ENCODE results near the gene EXT2.

EXT2 gene

DNA sequence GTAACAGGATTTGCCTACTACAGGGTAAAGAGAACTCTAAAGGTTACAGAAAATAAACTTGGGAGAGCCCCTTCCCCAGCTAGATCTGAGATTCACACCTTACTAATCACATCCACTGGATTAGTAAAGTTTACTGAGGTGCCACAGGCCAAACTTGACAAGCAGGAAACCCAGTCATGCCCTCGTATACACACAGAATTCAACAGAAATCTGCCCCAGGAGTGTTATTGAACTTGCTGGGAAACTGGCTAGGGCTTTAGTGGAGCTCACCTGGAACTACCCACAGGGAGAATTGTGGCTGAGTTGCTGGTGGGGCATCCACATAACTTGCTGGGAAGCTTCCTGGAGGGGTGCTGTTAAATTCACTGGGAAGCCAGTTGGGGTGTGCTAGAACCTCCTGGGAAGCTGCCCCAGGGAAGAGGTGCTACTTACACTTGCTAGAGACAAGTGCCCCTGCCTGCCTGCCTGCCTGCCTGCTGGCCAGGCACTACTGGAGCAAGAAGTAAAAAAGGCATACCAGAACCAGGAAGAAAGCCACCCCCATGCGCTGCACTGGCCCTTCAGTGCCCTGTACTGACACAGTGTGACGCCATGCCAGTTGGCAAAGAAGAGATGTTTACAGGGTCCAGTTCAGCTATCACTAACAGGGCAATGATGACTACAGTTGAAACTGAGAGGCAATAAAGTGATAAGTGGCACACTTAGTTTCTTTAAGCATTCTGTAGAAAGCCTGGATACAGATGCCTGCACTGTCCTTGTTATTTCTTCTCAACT is 108.0 kb downstream of the EXT2 start:
- DNase-seq (ENCODE audit: low read depth in 2 of 2) = no peak

DNA sequence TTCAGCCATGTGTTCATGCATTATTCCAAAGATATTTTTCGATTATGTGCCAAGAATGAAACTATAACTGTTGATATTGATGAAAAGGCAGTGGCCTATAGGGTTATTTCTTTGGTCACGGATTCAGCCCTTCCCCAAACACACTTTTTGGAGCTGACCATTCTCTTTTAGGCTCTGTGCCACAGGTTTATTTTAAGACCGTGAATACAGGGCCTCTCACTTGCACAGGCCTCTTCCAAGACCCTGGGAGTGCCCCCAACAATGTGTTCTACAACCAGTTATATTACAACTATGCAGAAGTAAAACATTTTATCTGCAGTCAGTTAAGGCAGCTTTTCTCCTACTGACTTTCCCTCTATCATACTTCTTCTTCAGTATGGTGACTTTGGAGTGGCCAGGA is 109.9 kb downstream of the EXT2 start:
- no peak for DNase-seq (ENCODE audit: low read depth in 2 of 2)

DNA sequence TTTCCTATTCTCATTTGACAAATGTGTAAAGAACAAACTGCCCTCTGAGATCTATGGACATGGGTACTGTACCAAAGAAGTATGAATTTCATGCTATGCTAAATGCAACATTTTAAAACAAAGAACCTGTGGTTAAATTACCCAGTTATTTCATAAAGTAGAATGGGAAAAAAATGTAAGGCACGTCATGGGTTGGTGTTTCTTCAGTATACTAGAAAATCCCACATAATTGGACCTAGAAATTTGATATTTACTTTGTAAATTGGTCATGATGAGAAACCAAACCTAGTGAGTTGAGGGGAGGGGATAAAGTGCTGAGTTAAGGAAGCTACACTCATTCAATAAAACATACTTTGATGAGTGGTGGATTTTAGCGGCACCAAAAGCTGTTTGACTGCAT is 110.4 kb downstream of the EXT2 start:
- DNase-seq (ENCODE audit: low read depth in 2 of 2) = no peak

DNA sequence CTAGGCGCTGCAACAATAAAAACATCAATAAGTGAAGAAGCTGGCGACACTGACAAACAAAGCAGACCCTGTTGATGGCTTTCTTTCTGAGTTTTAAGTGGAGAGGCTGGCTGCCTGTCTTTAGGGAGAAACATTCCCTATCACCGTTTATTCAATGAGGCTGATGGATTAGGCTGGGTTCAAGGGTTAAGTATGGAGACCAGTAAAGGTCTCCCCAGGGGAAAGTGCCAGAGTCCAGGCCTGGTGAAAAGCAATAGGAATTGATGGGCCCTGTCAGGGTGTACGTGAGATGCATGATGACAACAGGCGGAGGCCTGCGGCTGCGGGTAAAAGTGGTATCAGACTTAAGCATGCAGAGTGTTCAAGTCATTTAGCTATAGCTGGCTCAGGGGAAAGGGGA is 111.8 kb downstream of the EXT2 start:
- no peak for DNase-seq (ENCODE audit: low read depth in 2 of 2)

DNA sequence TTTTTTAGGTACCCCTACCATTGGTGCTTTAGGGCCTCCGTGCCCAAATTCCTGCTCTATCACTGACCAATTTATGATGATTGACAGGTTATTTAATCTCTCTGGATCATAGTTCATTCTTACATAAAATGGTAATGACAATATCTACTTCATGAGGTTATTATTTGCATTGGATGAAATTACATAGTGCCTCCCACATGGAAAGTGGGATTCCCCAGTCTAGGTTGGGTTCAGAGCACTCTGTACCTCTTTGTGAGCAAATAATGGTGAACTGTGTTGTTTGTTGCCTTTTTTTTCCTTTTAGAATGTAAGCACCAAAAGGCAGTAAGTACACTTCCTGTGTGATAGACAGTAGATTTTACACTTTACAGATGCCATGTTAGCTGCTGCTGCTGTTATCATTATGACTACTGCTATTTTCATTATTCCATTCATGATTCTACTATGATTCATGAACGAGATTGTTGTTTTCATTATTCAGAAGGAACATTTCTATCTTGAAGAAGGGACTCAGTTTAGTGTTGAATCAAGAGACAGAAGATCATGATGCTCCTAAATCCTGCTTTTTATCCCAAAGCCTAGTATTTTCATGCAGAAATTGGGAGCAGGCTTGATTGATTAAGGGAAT is 113.6 kb downstream of the EXT2 start:
- no peak for DNase-seq (ENCODE audit: low read depth in 2 of 2)

DNA sequence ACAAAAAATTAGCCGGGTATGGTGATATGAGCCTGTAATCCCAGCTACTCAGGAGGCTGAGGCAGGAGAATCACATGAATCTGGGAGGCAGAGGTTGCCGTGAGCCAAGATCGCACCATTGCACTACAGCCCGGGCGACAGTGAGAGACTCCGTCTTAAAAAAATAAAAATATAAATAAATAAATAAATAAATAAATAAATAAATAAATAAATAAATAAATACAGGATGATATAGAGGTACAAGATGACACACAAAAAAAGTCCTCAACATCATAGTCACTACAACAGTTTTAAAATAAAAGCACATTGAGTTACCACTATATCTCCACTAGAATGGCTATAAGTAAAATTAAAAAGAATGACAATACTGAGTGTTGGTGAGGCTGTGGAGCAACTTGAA is 116.7 kb downstream of the EXT2 start:
- DNase-seq (ENCODE audit: low read depth in 2 of 2) = no peak

DNA sequence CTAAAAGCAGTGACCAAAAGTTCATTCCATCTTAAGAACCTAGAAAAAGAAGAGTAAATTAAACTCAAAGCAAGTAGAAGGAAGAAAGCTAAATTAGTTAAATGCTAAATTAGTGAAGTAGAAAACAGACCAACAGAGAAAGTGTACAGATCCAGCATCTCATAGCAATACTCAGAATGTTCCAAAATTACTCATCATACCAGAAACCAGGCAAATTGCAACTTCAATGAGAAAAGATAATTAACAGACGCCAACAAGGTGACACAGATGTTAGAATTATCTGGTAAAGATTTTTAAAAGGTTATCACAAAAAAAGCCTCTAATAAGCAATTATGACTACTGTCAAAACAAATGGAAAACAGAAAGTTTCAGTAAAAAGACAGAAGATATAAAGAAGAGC is 117.7 kb downstream of the EXT2 start:
- no peak for DNase-seq (ENCODE audit: low read depth in 2 of 2)

DNA sequence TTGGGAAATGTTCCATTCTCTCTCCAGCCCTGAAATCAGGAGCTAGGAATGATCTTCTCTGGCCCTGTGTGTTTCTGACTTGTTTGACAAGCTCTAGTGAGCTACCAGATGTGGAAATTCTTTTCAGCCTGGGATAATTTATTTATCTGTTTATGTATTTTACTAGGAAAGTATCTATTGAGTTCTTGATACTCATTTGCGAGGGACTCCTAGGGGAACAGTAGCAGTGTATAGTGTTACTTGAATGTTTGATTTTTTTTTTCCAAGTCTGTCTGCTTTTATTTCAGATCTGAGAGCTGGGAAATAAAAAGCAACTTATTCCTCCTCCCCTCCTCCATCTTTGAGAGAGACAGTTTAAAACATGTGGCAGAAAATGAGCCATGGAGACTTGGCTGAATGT is 122.0 kb downstream of the EXT2 start:
- no peak for DNase-seq (ENCODE audit: low read depth in 2 of 2)

DNA sequence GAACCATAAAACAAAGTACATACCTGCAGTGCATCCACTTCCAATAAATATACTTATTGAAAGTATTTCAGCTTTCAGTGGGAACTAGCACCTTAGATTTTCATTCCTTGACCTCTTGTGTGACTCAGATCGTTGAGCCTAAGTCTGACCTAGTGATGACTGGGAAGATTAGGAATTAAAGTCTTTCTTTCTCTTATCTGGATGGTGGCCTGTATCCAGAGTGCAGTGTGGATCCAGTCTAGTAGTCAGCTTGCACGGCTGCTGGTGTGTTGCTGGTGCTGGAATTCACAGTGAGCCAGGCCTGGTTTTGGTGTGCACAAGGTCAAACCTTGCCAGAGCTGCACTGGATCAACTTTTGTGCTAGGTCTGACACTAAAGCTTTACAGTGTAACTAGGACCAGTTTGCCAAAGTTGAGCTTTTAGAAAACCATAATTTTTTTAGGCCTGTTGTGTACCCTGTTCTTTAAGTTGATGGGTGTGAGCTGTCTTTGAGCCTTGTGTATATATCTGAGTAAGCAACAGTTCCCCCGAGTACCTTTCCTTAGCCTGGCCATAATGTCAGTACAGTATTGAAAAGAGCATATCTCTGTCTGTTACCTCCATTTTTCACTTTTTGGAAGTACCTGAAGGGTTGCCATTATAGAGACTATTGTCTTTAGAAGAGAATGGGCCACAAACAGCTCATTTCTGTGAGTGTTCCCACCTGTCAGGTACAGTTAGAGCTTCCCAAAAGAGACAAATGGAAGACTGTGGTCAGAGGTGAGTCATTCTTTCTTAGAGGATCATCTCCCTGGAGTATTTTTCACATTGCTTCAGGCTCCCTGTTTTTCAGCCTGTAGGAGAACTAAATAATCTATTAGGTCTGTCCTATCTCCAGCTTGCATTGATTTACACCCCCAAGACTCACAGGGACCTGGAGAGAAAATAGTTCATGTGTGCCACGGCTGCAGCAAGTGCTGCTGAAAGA is 124.6 kb downstream of the EXT2 start:
- DNase-seq (ENCODE audit: low read depth in 2 of 2) = no peak

DNA sequence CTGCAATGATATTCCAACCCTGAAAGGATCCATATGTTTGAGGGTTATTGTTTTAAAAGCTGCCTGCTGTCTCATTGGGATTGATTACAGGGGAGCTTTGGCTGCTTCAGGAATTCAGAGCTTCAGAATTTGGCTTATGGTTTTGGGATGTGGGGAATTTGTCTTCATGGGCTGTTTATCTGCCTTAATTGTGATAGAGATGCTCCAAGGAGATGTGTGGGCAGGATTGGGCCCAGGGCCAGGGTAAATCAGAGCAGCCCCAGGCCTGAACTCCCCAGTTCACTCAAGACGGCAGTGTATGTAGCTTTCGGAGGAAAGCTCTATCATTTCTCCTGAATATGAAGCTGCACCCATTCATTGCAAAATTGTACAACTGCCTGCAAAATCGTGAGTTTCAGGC is 126.0 kb downstream of the EXT2 start:
- no peak for DNase-seq (ENCODE audit: low read depth in 2 of 2)

DNA sequence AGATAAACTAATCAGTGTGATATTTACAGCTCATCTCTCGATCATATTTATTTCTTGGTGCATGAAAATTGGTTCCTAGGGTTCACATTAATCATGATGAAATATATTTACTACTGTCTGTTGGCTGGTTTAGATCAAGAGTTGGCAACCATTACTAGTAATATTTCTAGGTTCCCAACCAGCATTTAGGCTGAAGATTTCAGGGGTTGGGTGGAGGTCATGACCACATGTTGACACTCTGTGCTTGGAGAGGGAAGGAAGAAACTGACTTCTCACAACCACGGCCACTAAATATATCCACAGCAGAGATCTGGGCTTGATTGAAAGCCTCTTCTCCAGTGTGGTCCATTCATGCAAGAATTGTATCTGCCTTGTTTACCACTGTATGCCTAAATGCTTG is 126.5 kb downstream of the EXT2 start:
- DNase-seq (ENCODE audit: low read depth in 2 of 2) = no peak

DNA sequence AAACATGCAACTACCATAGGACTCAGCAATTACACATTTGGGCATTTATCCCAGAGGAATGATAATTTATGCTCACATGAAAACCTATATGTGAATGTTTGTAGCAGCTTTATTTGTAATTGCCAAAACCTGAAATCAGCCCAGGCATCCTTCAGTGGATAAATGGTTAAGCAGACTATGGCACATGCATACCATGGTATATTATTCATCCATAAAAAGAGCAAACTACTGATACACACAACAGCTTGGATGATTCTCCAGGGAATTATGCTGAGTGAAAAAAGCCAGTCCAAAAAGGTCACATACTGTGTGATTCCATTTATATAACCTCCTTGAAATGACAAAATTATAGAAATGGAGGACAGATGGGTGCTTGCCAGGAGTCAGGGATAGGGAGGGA is 127.8 kb downstream of the EXT2 start:
- no peak for DNase-seq (ENCODE audit: low read depth in 2 of 2)

DNA sequence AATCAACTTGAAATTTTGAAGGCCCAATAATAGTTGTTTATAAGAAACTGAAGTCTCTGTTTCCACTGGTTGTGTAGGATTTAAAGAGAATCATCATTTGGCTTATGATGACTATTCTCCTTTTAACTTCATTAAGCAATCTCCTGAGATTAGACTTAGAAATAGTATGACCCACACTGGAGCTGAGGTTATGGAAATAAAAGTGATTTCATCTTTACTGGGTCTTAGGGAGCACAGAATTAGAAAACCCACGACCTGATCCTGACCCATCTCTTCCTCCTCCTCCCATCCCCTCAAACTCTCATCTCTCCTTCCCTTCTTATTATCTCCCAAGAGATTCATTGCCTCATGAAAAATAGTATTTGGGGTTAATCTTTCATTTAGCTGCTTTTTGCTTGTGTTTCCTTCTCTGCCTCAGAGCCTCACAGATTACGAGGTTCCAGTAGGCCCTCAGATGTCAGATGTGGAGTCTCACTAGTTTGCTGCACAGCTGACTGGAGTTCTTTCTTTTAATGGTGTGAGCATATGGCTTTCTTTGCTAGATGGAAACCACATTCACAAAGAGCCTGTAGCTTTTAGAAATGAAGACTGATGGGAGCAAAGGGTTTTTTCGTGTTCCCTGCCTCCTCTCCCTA is 129.5 kb downstream of the EXT2 start:
- no peak for DNase-seq (ENCODE audit: low read depth in 2 of 2)

DNA sequence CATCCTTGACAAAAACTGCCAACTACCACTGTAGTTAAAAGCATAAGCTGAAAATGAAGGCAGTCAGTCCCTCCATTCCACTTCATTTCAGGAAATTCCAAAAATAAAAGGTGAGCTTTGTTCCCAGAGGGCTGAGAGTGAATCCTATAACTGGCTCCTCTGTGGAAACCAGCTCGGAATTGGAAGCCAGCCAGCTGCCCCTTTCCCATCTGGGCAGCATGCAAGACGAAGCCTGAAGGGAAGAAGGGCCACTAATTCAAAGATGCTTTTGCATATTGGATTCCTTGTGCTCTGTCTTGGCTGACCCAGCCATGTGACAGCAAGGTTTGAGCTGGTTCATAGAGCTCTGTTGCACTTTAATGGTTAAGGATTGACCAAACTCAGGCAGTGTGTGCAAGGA is 131.0 kb downstream of the EXT2 start:
- no peak for DNase-seq (ENCODE audit: low read depth in 2 of 2)

DNA sequence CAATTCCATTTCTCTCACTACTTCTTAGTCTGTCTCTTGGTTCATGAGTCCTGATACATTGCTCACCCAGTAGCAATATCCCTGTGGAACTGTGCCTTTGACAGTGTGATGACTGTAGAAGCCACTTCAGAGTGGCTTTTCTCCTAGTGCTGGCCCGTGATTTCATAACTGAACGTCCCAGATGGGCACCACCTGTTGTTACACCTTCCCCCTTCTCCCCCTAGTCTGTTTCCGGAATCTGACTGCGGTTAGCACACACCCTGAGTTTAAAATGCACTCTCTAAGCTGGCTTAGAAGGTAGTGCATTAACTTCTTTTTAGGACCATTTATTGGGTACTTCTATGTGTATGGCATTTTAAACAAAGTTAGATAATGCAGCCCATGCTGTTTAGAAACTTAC is 131.5 kb downstream of the EXT2 start:
- no peak for DNase-seq (ENCODE audit: low read depth in 2 of 2)

DNA sequence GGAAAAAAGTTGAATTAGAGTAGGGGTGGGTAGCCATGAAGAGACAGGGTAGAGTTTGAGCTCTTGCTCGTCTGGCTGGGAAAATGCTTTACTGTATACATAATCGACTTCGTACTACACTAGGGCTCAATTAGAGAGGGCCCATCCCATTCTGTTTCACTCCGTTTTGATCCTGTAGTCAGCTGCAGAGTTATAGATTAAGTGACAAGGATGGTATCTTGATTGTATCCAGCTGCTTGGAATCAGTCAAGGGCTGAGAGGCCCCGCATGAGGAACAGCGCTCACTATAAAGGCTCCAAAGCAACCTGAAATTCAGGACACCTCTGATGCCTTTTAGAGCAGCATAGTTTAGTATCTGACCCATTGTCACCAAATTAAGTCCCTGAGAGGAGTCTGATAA is 132.9 kb downstream of the EXT2 start:
- DNase-seq (ENCODE audit: low read depth in 2 of 2) = no peak

DNA sequence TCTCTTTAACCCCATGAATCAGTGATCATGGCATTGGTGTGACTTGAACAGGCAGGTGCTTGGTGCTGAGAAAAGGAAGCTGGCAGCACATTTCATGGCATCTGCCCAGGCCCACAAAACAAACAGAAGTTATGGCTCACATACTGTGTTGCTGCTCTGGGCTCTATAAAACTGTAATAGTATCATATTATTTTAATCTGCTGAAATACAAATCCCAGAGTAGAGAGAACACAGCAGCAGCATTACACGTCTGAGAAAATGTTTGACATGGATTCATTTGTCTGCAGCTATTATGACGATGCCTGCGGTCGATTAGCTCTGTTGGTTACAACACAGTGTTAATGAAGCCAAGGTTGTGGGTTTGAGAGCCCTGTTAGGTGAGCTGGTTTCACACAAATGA is 133.6 kb downstream of the EXT2 start:
- no peak for DNase-seq (ENCODE audit: low read depth in 2 of 2)

DNA sequence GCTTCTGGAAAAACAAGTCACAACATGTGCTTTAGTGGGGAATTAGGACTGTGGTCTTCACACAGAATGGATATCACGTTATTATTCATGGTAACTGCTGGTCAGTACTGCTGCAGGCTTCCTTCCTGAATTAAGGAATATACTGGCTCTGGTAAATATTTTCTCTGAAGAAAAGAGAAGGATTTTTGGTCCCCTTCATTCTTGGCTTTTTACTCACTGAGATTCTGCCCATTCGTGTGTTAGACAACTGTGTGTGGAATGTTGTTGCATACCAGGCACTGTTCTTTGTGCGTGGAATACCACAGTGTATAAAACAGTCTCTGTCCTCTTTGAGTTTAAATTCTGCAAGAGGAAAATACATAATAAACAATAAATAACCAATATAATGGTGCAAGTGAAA is 134.1 kb downstream of the EXT2 start:
- DNase-seq (ENCODE audit: low read depth in 2 of 2) = no peak

DNA sequence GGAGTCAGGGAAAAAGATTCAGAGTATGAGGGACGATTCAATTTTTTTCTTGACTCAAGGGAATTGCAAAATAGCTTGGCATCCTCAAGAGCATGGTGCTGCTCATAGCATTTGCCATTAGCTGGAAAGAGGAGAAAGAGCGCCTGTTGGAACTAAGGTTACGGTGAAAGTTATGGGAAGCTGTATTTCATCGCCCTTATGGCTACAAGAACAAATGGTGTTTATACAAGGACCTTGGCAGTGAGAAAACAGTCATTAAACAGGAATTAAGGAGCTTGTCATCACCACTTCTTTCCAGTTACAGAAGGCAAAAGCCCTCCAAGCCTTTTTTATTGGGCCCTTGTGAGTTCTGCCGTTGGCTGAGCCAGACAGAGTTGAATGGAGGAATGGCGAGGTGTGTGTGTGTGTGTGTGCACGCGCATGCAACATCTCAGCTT is 140.3 kb downstream of the EXT2 start:
- no peak for DNase-seq (ENCODE audit: low read depth in 2 of 2)

DNA sequence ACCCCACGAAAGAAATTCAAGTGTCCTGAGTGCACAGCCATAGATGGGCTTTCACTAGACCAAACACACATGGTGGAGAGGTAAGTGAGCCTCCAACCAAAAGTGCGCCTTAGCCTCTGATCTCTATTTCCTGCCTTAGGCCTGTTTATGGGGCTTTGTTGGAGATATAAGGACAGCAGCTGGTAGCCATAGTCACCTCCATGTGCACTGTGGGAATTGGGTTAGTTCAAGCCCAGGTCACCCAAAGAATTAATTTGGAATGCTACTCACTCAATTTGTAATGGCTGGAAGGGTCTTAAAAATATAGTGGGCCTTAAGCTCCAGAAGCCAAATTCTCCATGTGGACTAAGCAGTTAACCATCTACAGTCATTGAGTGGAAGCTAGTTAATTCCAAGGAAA is 140.8 kb downstream of the EXT2 start:
- DNase-seq (ENCODE audit: low read depth in 2 of 2) = no peak

DNA sequence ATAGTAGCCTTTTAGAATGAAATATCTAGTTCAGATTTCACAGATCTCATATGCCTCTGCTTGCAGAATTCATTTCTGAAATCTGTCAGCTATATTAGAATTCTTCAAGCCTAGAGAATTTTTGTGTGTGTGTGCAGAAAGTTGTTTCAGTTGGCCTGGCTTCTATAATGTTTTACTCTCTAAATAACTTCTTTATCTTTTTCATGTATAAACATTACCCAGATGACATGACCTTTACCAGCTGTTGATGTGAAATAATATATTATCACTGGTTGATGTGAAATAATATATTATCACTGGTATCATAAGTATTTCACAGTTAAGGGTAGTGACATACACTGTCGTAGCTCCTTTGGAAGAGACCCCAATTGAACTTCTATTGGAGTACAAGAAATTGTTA is 141.7 kb downstream of the EXT2 start:
- no peak for DNase-seq (ENCODE audit: low read depth in 2 of 2)

DNA sequence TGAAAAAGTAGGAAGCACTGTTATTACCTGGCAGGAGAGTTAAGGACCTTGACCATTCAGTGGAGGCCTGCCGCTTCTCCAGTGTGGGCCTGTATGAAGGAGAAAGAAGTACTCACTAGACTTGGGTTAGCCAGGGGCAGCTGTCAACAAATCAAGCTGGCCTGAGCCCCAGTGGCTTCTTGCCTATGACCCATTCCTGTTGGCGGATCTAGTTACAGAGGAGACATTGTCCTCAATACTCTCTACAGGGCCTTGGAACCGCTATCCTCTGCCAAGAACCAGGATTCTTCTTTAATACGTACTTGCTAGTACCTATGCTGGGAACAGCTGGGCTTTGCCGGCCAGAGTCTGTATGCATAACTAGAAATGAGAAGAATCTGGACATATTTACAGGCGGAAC is 146.4 kb downstream of the EXT2 start:
- no peak for DNase-seq (ENCODE audit: low read depth in 2 of 2)
